Left colon (tissue), 2 donors: ENCODE results near the gene MARCHF4. TPM values are rescaled to one million over a fixed set of nuclear protein-coding genes. Genes with fewer than 3 reads are reported as not detected.

Experiments used
- ATAC-seq: fragments of 200-7000 bp; cut with Tn5 transposase; one replicate; pipeline ENCODE4 v1.9.1; 2020; ENCODE audit warnings: mild to moderate bottlenecking, moderate library complexity
- DNase-seq, 2 donors: peaks; one replicate each; pipeline ENCODE4 v3.0.0-alpha.2; 2020
- intact Hi-C, 2 donors: fragments of 100-400 bp; cut with DNase I in 1 of 2; cut with micrococcal nuclease in 1 of 2; formaldehyde crosslinking; loops; one replicate each; pipeline versions ENCODE4 v1.11.2 to v1.14.0; 2022; cut with DNase I, micrococcal nuclease
- long read RNA-seq: library from polyadenylated mRNA; unstranded; transcript quantifications from one replicate; pipeline ENCODE4 v2.0.0, GENCODE V29; 2021
- total RNA-seq, 2 donors: library from RNA; stranded (reverse); fragmentation: NEBNext Ultra II Directional; extraction: Animal tissue kit (Norgen Biotek cat#: 25700); gene quantifications; one replicate each; pipeline ENCODE4 v1.2.1, GENCODE V29; 2021
- donor health status: DM: no; HTN: no; CAD: no.
- donor health status: DM: yes; HTN: yes; CAD: no.

Gene MARCHF4, protein sequence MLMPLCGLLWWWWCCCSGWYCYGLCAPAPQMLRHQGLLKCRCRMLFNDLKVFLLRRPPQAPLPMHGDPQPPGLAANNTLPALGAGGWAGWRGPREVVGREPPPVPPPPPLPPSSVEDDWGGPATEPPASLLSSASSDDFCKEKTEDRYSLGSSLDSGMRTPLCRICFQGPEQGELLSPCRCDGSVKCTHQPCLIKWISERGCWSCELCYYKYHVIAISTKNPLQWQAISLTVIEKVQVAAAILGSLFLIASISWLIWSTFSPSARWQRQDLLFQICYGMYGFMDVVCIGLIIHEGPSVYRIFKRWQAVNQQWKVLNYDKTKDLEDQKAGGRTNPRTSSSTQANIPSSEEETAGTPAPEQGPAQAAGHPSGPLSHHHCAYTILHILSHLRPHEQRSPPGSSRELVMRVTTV
- under 1 TPM; 0.37 to 0.73 TPM for total RNA-seq
- long read RNA-seq = 0 reads

- ATAC-seq (peak; percentile 70), DNase-seq (peak; percentile 28 to 60)
- intact Hi-C loops = no loop called here
Observed at GRCh38 chr2:216371721-216372702, at the start of gene MARCHF4. MARCHF4 (minus strand) TSS chr2:216372483; CDS start chr2:216370260, 2,223 bp downstream.

GRCh38 chr2:216420367-216421101 lies 48.3 kb upstream of the MARCHF4 start:
- no peak for ATAC-seq
- intact Hi-C loops = no loop called here
- no peak for DNase-seq

DNA sequence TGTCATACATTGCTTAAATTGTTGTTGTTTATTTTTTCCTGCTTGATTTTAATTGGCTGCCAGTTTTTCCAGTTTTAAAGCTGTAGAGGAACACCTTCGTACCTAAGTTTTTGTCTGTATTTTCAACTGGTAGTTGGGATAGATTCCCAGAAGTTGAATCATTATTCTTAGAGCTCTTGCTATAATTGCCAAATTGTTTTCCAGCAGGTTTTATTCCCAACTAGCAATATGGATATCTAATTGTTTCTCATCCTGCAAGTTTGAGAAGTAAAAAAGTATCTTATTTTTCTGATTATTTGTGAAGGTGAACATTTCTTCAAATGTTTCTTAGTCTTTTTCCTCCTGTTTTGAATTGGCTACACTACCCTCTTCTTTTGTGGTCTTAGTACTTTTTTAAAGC lies 46.7 kb upstream of the MARCHF4 start:
- ATAC-seq (no peak), DNase-seq (no peak)
- intact Hi-C loops = no loop called here

DNA sequence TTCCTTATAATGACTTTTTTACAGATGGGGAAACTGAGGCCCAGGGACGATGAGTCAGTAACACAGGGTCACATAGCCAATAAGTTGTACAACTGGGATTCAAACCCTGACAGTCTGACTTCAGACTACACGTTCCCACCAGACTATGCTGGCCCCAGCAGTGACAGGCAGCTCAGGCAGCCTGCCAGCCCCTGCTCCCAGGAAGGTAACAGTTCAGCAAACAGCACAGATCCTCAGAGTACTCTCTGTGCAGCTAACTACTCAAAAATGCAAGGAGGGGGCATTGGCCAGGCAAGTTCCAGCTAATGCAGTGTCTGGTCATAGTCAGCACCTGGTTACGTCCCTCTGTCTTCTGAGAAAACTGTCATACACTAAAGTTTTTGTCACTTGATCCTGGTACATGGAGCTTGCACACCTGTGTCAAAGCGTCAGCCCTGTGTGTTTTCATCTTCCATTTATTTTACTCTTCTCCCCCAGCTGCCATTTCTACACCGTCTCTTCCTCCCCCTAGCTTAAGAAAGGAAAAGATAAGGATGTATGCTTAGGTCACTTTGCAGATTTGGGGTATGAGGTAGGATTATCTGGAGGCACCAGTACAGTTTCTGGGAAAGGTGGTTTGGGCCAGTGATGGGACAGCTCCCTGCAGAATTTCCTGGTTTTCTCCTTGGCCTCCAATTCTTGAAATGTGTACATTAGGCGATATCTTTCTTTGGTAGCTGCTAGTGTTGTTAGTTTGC lies 44.5 kb upstream of the MARCHF4 start:
- DNase-seq (no peak), ATAC-seq (no peak)
- intact Hi-C loops = no loop called here

DNA sequence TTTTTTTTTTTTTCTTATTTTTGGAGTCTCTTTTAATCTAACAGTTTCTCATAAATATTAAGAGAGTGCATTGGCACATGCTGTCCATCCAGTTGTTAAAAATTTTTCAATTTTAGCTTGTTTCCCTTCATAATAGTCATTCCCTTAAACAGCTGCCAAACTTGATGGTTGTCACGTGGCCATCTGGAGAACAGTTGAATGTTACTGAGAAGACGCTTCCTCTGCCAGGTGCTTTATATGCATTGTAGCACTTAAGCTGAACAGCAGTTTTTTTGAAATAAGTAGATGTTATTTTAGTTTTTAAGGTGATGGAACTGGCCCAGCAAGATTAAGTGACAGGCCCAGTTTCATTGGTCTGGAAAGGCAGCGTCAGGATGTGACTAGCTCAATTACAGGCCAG lies 43.3 kb upstream of the MARCHF4 start:
- intact Hi-C loops = no loop called here
- ATAC-seq (no peak), DNase-seq (no peak)

GRCh38 chr2:216414772-216415319 lies 42.6 kb upstream of the MARCHF4 start:
- intact Hi-C loops = no loop called here
- ATAC-seq (no peak), DNase-seq (no peak)

GRCh38 chr2:216413882-216414281 lies 41.6 kb upstream of the MARCHF4 start:
- intact Hi-C loops = no loop called here
- ATAC-seq (no peak), DNase-seq (no peak)

GRCh38 chr2:216412022-216412999 lies 40.0 kb upstream of the MARCHF4 start, which contains the start of gene SMARCAL1:
SMARCAL1 (plus strand) TSS chr2:216412484; CDS start chr2:216414705, 2,221 bp downstream.
- DNase-seq (peak; percentile 99 to 100), ATAC-seq (peak; percentile 96)
- intact Hi-C loops = no loop called here

GRCh38 chr2:216410550-216410949 lies 38.3 kb upstream of the MARCHF4 start:
- intact Hi-C loops = no loop called here
- ATAC-seq = no peak
- no peak for DNase-seq

DNA sequence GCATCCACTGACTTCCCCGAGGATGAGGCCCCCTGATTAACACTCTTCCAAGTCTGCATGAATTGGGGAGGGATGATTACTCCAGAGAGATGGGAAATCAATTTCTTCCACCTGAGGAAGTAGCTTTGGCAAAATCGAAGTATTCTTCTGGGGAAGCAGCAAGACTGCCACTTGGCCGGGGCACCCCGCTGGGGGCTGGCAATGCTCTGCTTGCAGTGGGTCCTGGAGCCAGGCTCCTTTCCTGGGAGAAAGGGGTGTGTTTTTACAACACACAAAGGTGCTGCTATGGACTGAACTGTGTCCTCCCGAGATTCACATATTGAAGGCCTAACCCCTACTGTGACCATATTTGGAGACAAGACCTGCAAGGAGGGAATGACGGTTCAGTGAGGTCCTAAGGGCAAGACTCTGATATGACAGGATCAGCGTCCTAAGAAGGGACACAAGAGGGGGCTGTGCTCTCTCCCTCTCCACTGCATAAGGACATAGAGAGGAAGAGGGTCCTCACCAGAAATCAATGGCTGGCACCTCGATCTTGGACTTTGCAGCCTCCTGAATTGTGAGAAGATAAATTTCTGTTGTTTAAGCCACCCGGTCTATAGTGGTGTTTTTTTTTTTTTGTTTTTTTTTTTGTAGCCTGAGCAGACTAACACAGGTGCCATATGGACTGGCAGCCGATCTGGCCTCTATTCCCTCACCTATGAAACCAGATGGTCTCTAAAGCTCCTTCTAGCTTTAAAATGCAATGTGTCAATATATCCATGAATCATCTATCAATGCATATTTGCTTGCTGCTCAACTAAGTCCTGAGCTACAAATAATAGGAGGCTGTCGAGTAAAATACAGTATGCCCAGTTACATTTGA lies 36.4 kb upstream of the MARCHF4 start:
- no peak for ATAC-seq
- no peak for DNase-seq
- intact Hi-C loops = no loop called here

- no peak for ATAC-seq
- DNase-seq = no peak
- intact Hi-C loops = no loop called here
Observed at GRCh38 chr2:216406826-216407225, 34.5 kb upstream of the MARCHF4 start.

GRCh38 chr2:216405588-216405987 lies 33.3 kb upstream of the MARCHF4 start:
- intact Hi-C loops = no loop called here

DNA sequence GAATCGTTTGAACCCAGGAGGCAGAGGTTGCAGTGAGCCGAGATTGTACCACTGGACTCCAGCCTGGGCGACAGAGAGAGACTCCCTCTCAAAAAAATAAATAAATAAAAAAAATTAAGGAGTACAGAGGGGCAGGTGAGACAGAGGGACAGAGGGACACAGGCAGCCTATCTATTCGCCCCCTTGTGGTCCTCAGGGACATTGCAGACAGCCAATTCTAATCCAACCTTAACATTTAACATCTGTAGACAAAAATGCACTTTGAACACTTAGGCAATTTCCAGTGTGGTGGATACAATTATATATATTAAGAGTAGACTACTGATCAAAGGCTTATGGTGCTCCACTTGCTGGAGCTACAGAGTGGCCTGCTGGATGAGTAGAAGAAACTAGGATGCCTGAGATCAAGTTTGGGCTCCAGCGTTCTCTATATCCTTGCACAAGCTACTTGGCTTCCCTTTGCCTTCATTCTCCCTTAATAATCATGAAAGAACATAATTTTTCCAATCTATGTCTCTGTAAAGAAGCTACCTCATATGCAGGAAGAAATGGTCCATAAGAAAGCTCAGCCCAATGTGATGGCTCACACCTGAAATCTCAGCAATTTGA lies 31.8 kb upstream of the MARCHF4 start:
- peak; percentile 64 for ATAC-seq
- intact Hi-C loops = no loop called here
- peak in 1 of 2 donors; percentile 43 for DNase-seq

More at GRCh38 chr2:216405588-216405987, 33.3 kb upstream of the MARCHF4 start:
- DNase-seq = no peak
- ATAC-seq = no peak

DNA sequence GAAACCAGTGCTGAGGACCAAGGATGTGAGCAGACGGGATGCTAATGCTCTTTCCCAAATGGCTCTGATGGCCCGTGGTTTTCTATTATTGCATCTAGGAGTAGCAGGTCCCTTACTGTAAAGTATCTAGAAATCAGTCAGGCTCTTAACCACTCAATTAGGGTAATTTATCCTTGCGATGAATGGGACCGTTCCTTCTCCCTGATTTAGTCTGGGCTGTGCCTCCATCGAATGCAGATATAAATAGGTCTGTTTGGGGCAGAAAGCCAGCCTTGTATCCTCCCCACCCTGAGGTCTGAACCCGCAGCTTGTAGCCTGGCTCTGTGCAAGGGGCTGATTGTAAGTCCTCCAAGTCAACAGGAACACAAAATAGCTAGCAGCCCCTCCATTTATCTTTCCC lies 30.5 kb upstream of the MARCHF4 start:
- intact Hi-C loops = no loop called here

DNA sequence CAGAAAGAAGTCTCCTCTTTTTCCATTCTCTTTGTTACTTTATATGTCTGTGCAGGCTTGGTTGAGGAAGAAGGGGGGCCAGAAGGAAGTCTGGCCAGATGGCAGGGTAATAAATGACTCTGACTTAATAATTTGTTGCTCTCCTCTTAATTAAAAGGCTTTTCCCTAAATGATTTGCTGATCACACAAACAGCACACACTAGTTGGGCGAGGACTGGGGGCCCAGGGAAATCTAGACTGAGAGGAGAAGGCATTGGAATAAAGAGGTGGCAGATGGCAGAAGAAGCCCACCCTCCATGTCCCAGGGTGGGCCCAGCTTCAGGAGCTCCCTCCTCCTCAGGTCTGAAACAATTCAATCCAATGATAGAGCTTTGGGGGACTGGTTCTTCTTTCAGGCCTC lies 27.3 kb upstream of the MARCHF4 start:
- intact Hi-C loops = no loop called here
- ATAC-seq = no peak
- DNase-seq = no peak

More for the DNA sequence above, 30.5 kb upstream of the MARCHF4 start:
- DNase-seq (no peak), ATAC-seq (no peak)
